OCI-LY1 (cell line): ENCODE results near the gene KRT3.

Source experiments
- EZH2 ChIP-seq: fragments of 200-600 bp; sonication (generic), shearing (Covaris generic); IDR thresholded peaks from 2 replicates; pipeline ENCODE4 v1.8.0; 2017; ENCODE audit warnings: borderline replicate concordance, mixed run types, mild to moderate bottlenecking, antibody characterized with exemption, low read length, moderate library complexity, mixed read lengths
- TF ChIP-seq, protein P1 (sequence below): fragments of 200-600 bp; sonication (generic), shearing (Covaris generic); IDR thresholded peaks from 2 replicates; pipeline ENCODE4 v1.5.1; 2017; ENCODE audit warnings: mild to moderate bottlenecking, antibody characterized with exemption, low read length, moderate library complexity, mixed read lengths

DNA sequence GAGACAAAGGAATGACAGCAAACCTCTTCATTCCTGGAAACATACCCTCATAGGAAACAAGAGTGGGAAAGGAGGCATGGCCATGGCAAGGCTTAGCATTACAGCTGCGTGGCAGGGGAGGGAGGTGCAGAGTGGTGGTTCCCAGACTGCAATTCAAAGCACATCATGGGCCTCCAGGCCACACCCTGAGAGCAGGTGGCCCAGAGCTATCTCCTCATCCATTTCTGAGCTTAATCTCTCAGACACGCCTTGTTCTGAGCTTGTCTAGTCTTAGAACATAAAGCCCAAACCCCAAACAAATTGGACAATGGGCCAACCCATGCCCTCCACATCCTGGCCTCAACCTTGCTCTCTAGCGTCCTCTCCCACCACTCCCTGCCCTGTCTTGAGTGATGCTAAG is 5.9 kb upstream of the KRT3 start:
- TF ChIP-seq, protein P1, sequence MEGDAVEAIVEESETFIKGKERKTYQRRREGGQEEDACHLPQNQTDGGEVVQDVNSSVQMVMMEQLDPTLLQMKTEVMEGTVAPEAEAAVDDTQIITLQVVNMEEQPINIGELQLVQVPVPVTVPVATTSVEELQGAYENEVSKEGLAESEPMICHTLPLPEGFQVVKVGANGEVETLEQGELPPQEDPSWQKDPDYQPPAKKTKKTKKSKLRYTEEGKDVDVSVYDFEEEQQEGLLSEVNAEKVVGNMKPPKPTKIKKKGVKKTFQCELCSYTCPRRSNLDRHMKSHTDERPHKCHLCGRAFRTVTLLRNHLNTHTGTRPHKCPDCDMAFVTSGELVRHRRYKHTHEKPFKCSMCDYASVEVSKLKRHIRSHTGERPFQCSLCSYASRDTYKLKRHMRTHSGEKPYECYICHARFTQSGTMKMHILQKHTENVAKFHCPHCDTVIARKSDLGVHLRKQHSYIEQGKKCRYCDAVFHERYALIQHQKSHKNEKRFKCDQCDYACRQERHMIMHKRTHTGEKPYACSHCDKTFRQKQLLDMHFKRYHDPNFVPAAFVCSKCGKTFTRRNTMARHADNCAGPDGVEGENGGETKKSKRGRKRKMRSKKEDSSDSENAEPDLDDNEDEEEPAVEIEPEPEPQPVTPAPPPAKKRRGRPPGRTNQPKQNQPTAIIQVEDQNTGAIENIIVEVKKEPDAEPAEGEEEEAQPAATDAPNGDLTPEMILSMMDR: no peak
- TF ChIP-seq EZH2: no peak
